HepG2 (cell line): Measurements from ENCODE around the gene KIZ. TPM values are rescaled to one million over a fixed set of nuclear protein-coding genes. Genes with fewer than 3 reads are reported as not detected.

Experiments
- ATRX ChIP-seq: sonication (generic); formaldehyde crosslinking; IDR thresholded peaks from 2 replicates; pipeline ENCODE4 v1.4.0; 2020; ENCODE audit warnings: missing genetic modification reagents, borderline replicate concordance
- CREBL2 ChIP-seq: sonication (generic); formaldehyde crosslinking; IDR thresholded peaks from 2 replicates; pipeline ENCODE4 v1.8.1; 2023; ENCODE audit warnings: missing genetic modification reagents, mild to moderate bottlenecking, borderline replicate concordance
- CREM ChIP-seq, 2 experiments: sonication (generic) in 1 of 2; formaldehyde crosslinking in 1 of 2; IDR thresholded peaks; 2 replicates each; pipeline versions ENCODE4 v1.4.0 to v1.6.1; 2016 to 2020; ENCODE audit warnings: antibody characterized with exemption in 1 of 2, mild to moderate bottlenecking in 1 of 2, missing genetic modification reagents in 1 of 2
- HOXD1 ChIP-seq: sonication (generic); formaldehyde crosslinking; IDR thresholded peaks from 2 replicates; pipeline ENCODE4 v1.5.0; 2020; ENCODE audit warnings: missing genetic modification reagents
- SMAD3 ChIP-seq: sonication (generic); formaldehyde crosslinking; IDR thresholded peaks from 2 replicates; pipeline ENCODE4 v1.4.0; 2020; ENCODE audit warnings: missing genetic modification reagents
- SMYD3 ChIP-seq: sonication (generic); formaldehyde crosslinking; IDR thresholded peaks from 2 replicates; pipeline ENCODE4 v1.8.1; 2023; ENCODE audit warnings: mild to moderate bottlenecking, missing genetic modification reagents
- SOX5 ChIP-seq: IDR thresholded peaks from 2 replicates; pipeline ENCODE4 v1.6.1; 2016; ENCODE audit warnings: borderline replicate concordance
- ZBTB39 ChIP-seq: sonication (generic); formaldehyde crosslinking; IDR thresholded peaks from 2 replicates; pipeline ENCODE4 v1.5.0; 2020; ENCODE audit warnings: missing genetic modification reagents
- ZNF343 ChIP-seq: sonication (generic); formaldehyde crosslinking; IDR thresholded peaks from 2 replicates; pipeline ENCODE4 v1.4.0; 2020; ENCODE audit warnings: mild to moderate bottlenecking, missing genetic modification reagents
- ZNF407 ChIP-seq: sonication (generic); formaldehyde crosslinking; IDR thresholded peaks from one replicate; pipeline ENCODE4 v1.5.1; 2020; ENCODE audit warnings: mild to moderate bottlenecking, missing genetic modification reagents; ENCODE audit errors: not compliant biosample characterization
- ZNF589 ChIP-seq: sonication (generic); formaldehyde crosslinking; conservative IDR thresholded peaks from 2 replicates; pipeline ENCODE4 v1.8.0; 2022; ENCODE audit warnings: mild to moderate bottlenecking, moderate library complexity, missing genetic modification reagents
- ZSCAN5A ChIP-seq: sonication (generic); formaldehyde crosslinking; IDR thresholded peaks from 2 replicates; pipeline ENCODE4 v1.8.0; 2022; ENCODE audit warnings: mild to moderate bottlenecking, missing genetic modification reagents, borderline replicate concordance
- ZUFSP ChIP-seq: sonication (generic); formaldehyde crosslinking; IDR thresholded peaks from 2 replicates; pipeline ENCODE4 v1.9.0; 2021; ENCODE audit warnings: missing genetic modification reagents, mild to moderate bottlenecking, borderline replicate concordance
- polyA plus RNA-seq, 8 experiments: library from polyadenylated mRNA; depleted of rRNA in 3 of 8; stranded (reverse) in 7 of 8; unstranded in 1 of 8; fragments of >200 nt; fragmentation: Illumina TruSeq in 4 of 8; extraction: Trizol in 4 of 8; gene quantifications; 2 replicates each; pipeline versions ENCODE4 v1.2.1 to v1.2.3, GENCODE V29; 2011 to 2016; ENCODE audit warnings: low read depth in 4 of 8, missing spikeins in 1 of 8, mixed read lengths in 1 of 8; ENCODE audit not compliant: insufficient read depth in 1 of 8
- total RNA-seq, 5 experiments: library from RNA; depleted of rRNA; stranded (reverse); fragments of >200 nt; fragmentation: Illumina TruSeq; extraction: Trizol; gene quantifications; 2 replicates each; pipeline ENCODE4 v1.2.3, GENCODE V29; 2016; ENCODE audit warnings: low read depth in 1 of 5

KIZ gene
- total and polyA plus RNA-seq, 2 of the 13 experiments (the other 11 are each of a cell fraction or from before 2014, with no cell fraction given), result 46.3 to 114 TPM

GRCh38 chr20:21125849-21126580 lies at the start of gene KIZ (continued):
- TF ChIP-seq ZNF407 (CRISPR knock-in tag) (peak; percentile 62), CREM (IDR thresholded peaks at IDR 0.05) (no peak; the same call in 1 of the 2 replicates), CREM (CRISPR knock-in tag; IDR thresholded peaks at IDR 0.05) (no peak; the same call in 1 of the 2 replicates), ZSCAN5A (CRISPR knock-in tag) (peak; percentile 84; the same call in 1 of the 2 replicates), HOXD1 (CRISPR knock-in tag) (peak; percentile 91; the same call in 1 of the 2 replicates), SOX5 (peak; percentile 60; the same call in 1 of the 2 replicates), ZUFSP (no peak), ATRX (CRISPR knock-in tag) (no peak), CREBL2 (CRISPR knock-in tag) (no peak), ZBTB39 (CRISPR knock-in tag) (peak; percentile 51; the same call in 1 of the 2 replicates), ZNF589 (CRISPR knock-in tag) (peak; percentile 89), SMAD3 (CRISPR knock-in tag) (peak; percentile 52), ZNF343 (peak; percentile 94), SMYD3 (CRISPR knock-in tag) (0 out of 2 replicates have a peak, but pooled peaks have one; percentile 18)
